Panc1 (cell line): Measurements from ENCODE around the gene BEGAIN. TPM values are rescaled to one million over a fixed set of nuclear protein-coding genes. Genes with fewer than 3 reads are reported as not detected.

Experiments
- ATAC-seq: fragments of 200-7000 bp; cut with Tn5 transposase; 2 replicates; pipeline ENCODE4 v1.9.1; 2020; ENCODE audit warnings: mild to moderate bottlenecking, moderate library complexity
- BruUV-seq: library from RNA; stranded (reverse); fragments of 400-500 nt; replicated peaks from 2 replicates; lab custom pipeline; 2021; lab: Mats Ljungman, UMichigan
- CTCF ChIA-PET: fragments of 300-600 bp; sonication (Branson Sonifier 250); formaldehyde crosslinking; loops from one replicate; lab custom pipeline; 2022; ENCODE audit warnings: antibody characterized with exemption; lab: Charles Lee
- POLR2A ChIA-PET: fragments of 300-600 bp; sonication (Branson Sonifier 250); formaldehyde crosslinking; loops from one replicate; lab custom pipeline; 2022; ENCODE audit warnings: antibody characterized with exemption; lab: Charles Lee
- DNase-seq: peaks from one replicate; pipeline ENCODE4 v3.0.0-alpha.2; 2010; ENCODE audit warnings: low read depth, low spot score
- H3K27ac ChIP-seq: 2 replicates; pipeline ENCODE4 v1.5.1; 2011; ENCODE audit warnings: mild to moderate bottlenecking, low read length, inconsistent platforms
- H3K27me3 ChIP-seq: fragments of 200-500 bp; sonication (Bioruptor generic); 2 replicates; pipeline ENCODE4 v1.6.0; 2014; ENCODE audit warnings: low read length, inconsistent platforms; ENCODE audit not compliant: control insufficient read depth, insufficient read depth
- H3K36me3 ChIP-seq: fragments of 200-500 bp; sonication (Bioruptor generic); 2 replicates; pipeline ENCODE4 v1.5.1; 2014; ENCODE audit warnings: inconsistent platforms, mild to moderate bottlenecking, low read length, moderate library complexity; ENCODE audit not compliant: control insufficient read depth, insufficient read depth
- H3K4me1 ChIP-seq: 2 replicates; pipeline ENCODE4 v1.5.1; 2011; ENCODE audit warnings: inconsistent platforms, mild to moderate bottlenecking, low read length, moderate library complexity; ENCODE audit not compliant: control insufficient read depth, insufficient read depth
- H3K4me3 ChIP-seq, 2 experiments: 2 replicates each; pipeline ENCODE4 v1.5.1; 2011 to 2012; ENCODE audit warnings: low read depth in 2 of 2, low read length in 2 of 2, mild to moderate bottlenecking in 2 of 2, inconsistent platforms in 1 of 2, moderate library complexity in 1 of 2
- H3K9me3 ChIP-seq: fragments of 200-500 bp; sonication (Bioruptor generic); 2 replicates; pipeline ENCODE4 v1.5.1; 2014; ENCODE audit warnings: low read depth, mild to moderate bottlenecking, inconsistent platforms, low read length, moderate library complexity; ENCODE audit not compliant: control insufficient read depth, insufficient read depth
- CTCF ChIP-seq: fragments of 450-650 bp; IDR thresholded peaks from 2 replicates; pipeline ENCODE4 v1.5.1; 2017; ENCODE audit warnings: mild to moderate bottlenecking
- POLR2AphosphoS5 ChIP-seq: IDR thresholded peaks from 2 replicates; pipeline ENCODE4 v1.6.1; 2012; ENCODE audit warnings: mild to moderate bottlenecking, low read depth, low read length, moderate library complexity
- SIN3A ChIP-seq: IDR thresholded peaks from 2 replicates; pipeline ENCODE4 v1.6.1; 2012; ENCODE audit warnings: low read depth, mild to moderate bottlenecking, low read length, moderate library complexity, borderline replicate concordance; ENCODE audit not compliant: insufficient read depth
- TCF7L2 ChIP-seq: IDR thresholded peaks from 2 replicates; pipeline ENCODE4 v1.6.1; 2011; ENCODE audit warnings: mild to moderate bottlenecking, low read depth, low read length, inconsistent platforms
- in situ Hi-C: cut with HindIII; loops from 2 replicates; pipeline ENCODE4 v1.10.0; 2016; ENCODE audit warnings: low sequenced_read_pairs, low pct_unique_long_range_greater_than_20kb
- intact Hi-C: fragments of 100-400 bp; cut with micrococcal nuclease; formaldehyde crosslinking; loops from one replicate; pipeline ENCODE4 v1.10.0; 2022; ENCODE audit not compliant: unreplicated experiment
- total RNA-seq: library from RNA; stranded (reverse); gene quantifications from one replicate; pipeline ENCODE4 v1.2.1, GENCODE V29; 2021; ENCODE audit not compliant: unreplicated experiment
- TF ChIP-seq, protein P1 (sequence below), 2 experiments: IDR thresholded peaks; 2 replicates each; pipeline ENCODE4 v1.6.1; 2011 to 2012; ENCODE audit warnings: low read depth in 2 of 2, control low read depth in 1 of 2, low read length in 1 of 2, mild to moderate bottlenecking in 1 of 2, moderate library complexity in 1 of 2; ENCODE audit not compliant: insufficient read depth in 1 of 2

BEGAIN gene
- total RNA-seq, 1 experiment from 2014 or later = 26.5 TPM

GRCh38 chr14:100618763-100619320, 31.6 kb upstream of the BEGAIN start:
- Histone ChIP-seq H3K4me1 (no peaks in the 10 kb centered on the region; the same call in 1 of the 2 replicates), H3K4me3 (no peak overlapping the region), H3K9me3 (no peaks in the 10 kb centered on the region), H3K27me3 (no peaks in the 10 kb centered on the region), H3K27ac (no peak overlapping the region), H3K36me3 (no peaks in the 10 kb centered on the region)
- intact Hi-C loops = no loop called here
- ChIA-PET POLR2A (interaction anchor here (0.6 kb wide), 1 partner anchor 75 kb away, joined by 16 read pairs; no protein-coding TSS in a partner anchor), CTCF (interaction anchor here (0.7 kb wide), 1 partner anchor 232 kb away, joined by 3 read pairs; no protein-coding TSS in a partner anchor)
- DNase-seq = no peak
- in situ Hi-C loops = no loop called here
- TF ChIP-seq, protein P1, sequence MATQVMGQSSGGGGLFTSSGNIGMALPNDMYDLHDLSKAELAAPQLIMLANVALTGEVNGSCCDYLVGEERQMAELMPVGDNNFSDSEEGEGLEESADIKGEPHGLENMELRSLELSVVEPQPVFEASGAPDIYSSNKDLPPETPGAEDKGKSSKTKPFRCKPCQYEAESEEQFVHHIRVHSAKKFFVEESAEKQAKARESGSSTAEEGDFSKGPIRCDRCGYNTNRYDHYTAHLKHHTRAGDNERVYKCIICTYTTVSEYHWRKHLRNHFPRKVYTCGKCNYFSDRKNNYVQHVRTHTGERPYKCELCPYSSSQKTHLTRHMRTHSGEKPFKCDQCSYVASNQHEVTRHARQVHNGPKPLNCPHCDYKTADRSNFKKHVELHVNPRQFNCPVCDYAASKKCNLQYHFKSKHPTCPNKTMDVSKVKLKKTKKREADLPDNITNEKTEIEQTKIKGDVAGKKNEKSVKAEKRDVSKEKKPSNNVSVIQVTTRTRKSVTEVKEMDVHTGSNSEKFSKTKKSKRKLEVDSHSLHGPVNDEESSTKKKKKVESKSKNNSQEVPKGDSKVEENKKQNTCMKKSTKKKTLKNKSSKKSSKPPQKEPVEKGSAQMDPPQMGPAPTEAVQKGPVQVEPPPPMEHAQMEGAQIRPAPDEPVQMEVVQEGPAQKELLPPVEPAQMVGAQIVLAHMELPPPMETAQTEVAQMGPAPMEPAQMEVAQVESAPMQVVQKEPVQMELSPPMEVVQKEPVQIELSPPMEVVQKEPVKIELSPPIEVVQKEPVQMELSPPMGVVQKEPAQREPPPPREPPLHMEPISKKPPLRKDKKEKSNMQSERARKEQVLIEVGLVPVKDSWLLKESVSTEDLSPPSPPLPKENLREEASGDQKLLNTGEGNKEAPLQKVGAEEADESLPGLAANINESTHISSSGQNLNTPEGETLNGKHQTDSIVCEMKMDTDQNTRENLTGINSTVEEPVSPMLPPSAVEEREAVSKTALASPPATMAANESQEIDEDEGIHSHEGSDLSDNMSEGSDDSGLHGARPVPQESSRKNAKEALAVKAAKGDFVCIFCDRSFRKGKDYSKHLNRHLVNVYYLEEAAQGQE (IDR thresholded peaks at IDR 0.05; ENCODE audit: insufficient read depth in 1 of 2, low read depth in 2 of 2, low read length in 1 of 2) = no peak
- no peak for TF ChIP-seq POLR2AphosphoS5
- no peak for TF ChIP-seq SIN3A
- no peak for TF ChIP-seq TCF7L2
- TF ChIP-seq CTCF = no peak
- no TSS peak for BruUV-seq
- ATAC-seq = no peak

GRCh38 chr14:100618318-100618693, 31.1 kb upstream of the BEGAIN start:
- Histone ChIP-seq H3K36me3 (no peaks in the 10 kb centered on the region), H3K27me3 (no peaks in the 10 kb centered on the region), H3K9me3 (no peaks in the 10 kb centered on the region), H3K4me3 (no peak overlapping the region), H3K27ac (no peak overlapping the region), H3K4me1 (no peaks in the 10 kb centered on the region; the same call in 1 of the 2 replicates)
- CTCF ChIA-PET = interaction anchor here (0.7 kb wide), 1 partner anchor 231 kb away, joined by 3 read pairs; no protein-coding TSS in a partner anchor
- ATAC-seq (no peak), DNase-seq (no peak)
- intact Hi-C loops = no loop called here
- TF ChIP-seq SIN3A (no peak), POLR2AphosphoS5 (no peak), TCF7L2 (no peak), CTCF (no peak)
- TF ChIP-seq, protein P1 (IDR thresholded peaks at IDR 0.05; ENCODE audit: insufficient read depth in 1 of 2, low read depth in 2 of 2, low read length in 1 of 2) = no peak
- no TSS peak for BruUV-seq
- POLR2A ChIA-PET = interaction anchor here (0.6 kb wide), 1 partner anchor 75 kb away, joined by 16 read pairs; no protein-coding TSS in a partner anchor
- in situ Hi-C loops = no loop called here
